HCT116 (cell line): Measurements from ENCODE around the gene CBLC. TPM values are rescaled to one million over a fixed set of nuclear protein-coding genes. Genes with fewer than 3 reads are reported as not detected.

Experiments used
- ATAC-seq: fragments of 200-7000 bp; cut with Tn5 transposase; 2 replicates; pipeline ENCODE4 v1.9.1; 2020; ENCODE audit warnings: mild to moderate bottlenecking, moderate library complexity
- BruUV-seq: library from RNA; stranded (reverse); fragments of 400-500 nt; replicated peaks from 2 replicates; lab custom pipeline; 2021; lab: Mats Ljungman, UMichigan
- CTCF ChIA-PET: fragments of 300-600 bp; sonication (Branson Sonifier 250); formaldehyde crosslinking; loops from one replicate; lab custom pipeline; 2021; ENCODE audit warnings: antibody characterized with exemption; lab: Charles Lee
- POLR2A ChIA-PET: fragments of 300-600, 350-600 bp; sonication (Branson Sonifier 250); formaldehyde crosslinking; loops from one replicate; lab custom pipeline; 2021; ENCODE audit warnings: antibody characterized with exemption; lab: Charles Lee
- RAD21 ChIA-PET, 2 experiments: fragments of 300-600 bp; sonication (Branson Sonifier 250); formaldehyde crosslinking; loops; one replicate each; lab custom pipeline; 2023; ENCODE audit warnings: low total read pairs in 2 of 2; ENCODE audit not compliant: uncharacterized antibody in 2 of 2, unreplicated experiment in 2 of 2, low non-redundant PET in 1 of 2; lab: Charles Lee
- DNase-seq: peaks from one replicate; pipeline ENCODE4 v3.0.0-alpha.2; 2010; ENCODE audit warnings: low read depth, low spot score
- H2AFZ ChIP-seq: fragments of 200-600 bp; shearing (Covaris generic), sonication (generic); 2 replicates; pipeline ENCODE4 v1.6.1; 2017; ENCODE audit warnings: low read depth, mixed run types, mixed read lengths, antibody characterized with exemption, low read length; ENCODE audit not compliant: poor library complexity, severe bottlenecking
- H3K27ac ChIP-seq: 2 replicates; pipeline ENCODE4 v1.5.1; 2012; ENCODE audit warnings: low read depth, low read length
- H3K27me3 ChIP-seq: fragments of 200-600 bp; sonication (generic); 2 replicates; pipeline ENCODE4 v1.6.1; 2016; ENCODE audit warnings: mixed run types, low read length, mixed read lengths; ENCODE audit not compliant: insufficient read depth
- H3K36me3 ChIP-seq, 2 experiments: fragments of 200-500 bp in 1 of 2; fragments of 200-600 bp in 1 of 2; sonication (Bioruptor generic) in 1 of 2; sonication (generic) in 1 of 2; 2 replicates each; pipeline versions ENCODE4 v1.5.1 to v1.6.1; 2014 to 2016; ENCODE audit warnings: low read length in 2 of 2, inconsistent platforms in 1 of 2, mixed read lengths in 1 of 2, mixed run types in 1 of 2; ENCODE audit not compliant: insufficient read depth in 2 of 2, control insufficient read depth in 1 of 2
- H3K4me1 ChIP-seq, 2 experiments: fragments of 200-600 bp in 1 of 2; sonication (generic) in 1 of 2; 2 replicates each; pipeline versions ENCODE4 v1.5.1 to v1.6.1; 2012 to 2017; ENCODE audit warnings: low read length in 2 of 2, inconsistent platforms in 1 of 2, mild to moderate bottlenecking in 1 of 2, mixed read lengths in 1 of 2, mixed run types in 1 of 2, moderate library complexity in 1 of 2; ENCODE audit not compliant: insufficient read depth in 2 of 2, control insufficient read depth in 1 of 2
- H3K4me2 ChIP-seq: fragments of 200-600 bp; sonication (generic); 2 replicates; pipeline ENCODE4 v1.6.1; 2017; ENCODE audit warnings: mixed run types, low read length, mixed read lengths
- H3K4me3 ChIP-seq, 2 experiments: fragments of 200-600 bp in 1 of 2; sonication (generic) in 1 of 2; replicated peaks in 1 of 2; 2 replicates each; pipeline ENCODE4 v1.5.1; 2011 to 2016; ENCODE audit warnings: low read length in 2 of 2, control low read depth in 1 of 2, low read depth in 1 of 2, mild to moderate bottlenecking in 1 of 2, mixed read lengths in 1 of 2, mixed run types in 1 of 2
- H3K79me2 ChIP-seq: fragments of 200-600 bp; sonication (generic); 2 replicates; pipeline ENCODE4 v1.6.1; 2017; ENCODE audit warnings: mild to moderate bottlenecking, mixed run types, low read length, moderate library complexity, mixed read lengths; ENCODE audit not compliant: insufficient read depth
- H3K9ac ChIP-seq: fragments of 200-600 bp; sonication (generic); 2 replicates; pipeline ENCODE4 v1.6.1; 2016; ENCODE audit warnings: low read length, mixed read lengths
- H3K9me2 ChIP-seq: fragments of 200-600 bp; sonication (generic), shearing (Covaris generic); 2 replicates; pipeline ENCODE4 v1.6.1; 2017; ENCODE audit warnings: mixed run types, mild to moderate bottlenecking, moderate library complexity; ENCODE audit not compliant: insufficient read depth
- H3K9me3 ChIP-seq, 2 experiments: fragments of 200-500 bp in 1 of 2; fragments of 200-600 bp in 1 of 2; sonication (Bioruptor generic) in 1 of 2; sonication (generic) in 1 of 2; 2 replicates each; pipeline ENCODE4 v1.6.1; 2014 to 2017; ENCODE audit warnings: low read length in 2 of 2, mixed read lengths in 2 of 2, inconsistent platforms in 1 of 2, low read depth in 1 of 2, mild to moderate bottlenecking in 1 of 2, mixed run types in 1 of 2, moderate library complexity in 1 of 2; ENCODE audit not compliant: control insufficient read depth in 1 of 2, insufficient read depth in 1 of 2
- H4K20me1 ChIP-seq: fragments of 200-600 bp; sonication (generic), shearing (Covaris generic); 2 replicates; pipeline ENCODE4 v1.6.1; 2017; ENCODE audit warnings: mixed run types, mild to moderate bottlenecking, moderate library complexity; ENCODE audit not compliant: insufficient read depth
- ELF1 ChIP-seq: IDR thresholded peaks from 2 replicates; pipeline ENCODE4 v1.6.1; 2012; ENCODE audit warnings: low read depth, borderline replicate concordance
- EZH2 ChIP-seq: fragments of 200-600 bp; sonication (generic); IDR thresholded peaks from 2 replicates; pipeline ENCODE4 v1.6.1; 2017; ENCODE audit warnings: antibody characterized with exemption, mixed run types
- JUND ChIP-seq: IDR thresholded peaks from 2 replicates; pipeline ENCODE4 v1.6.1; 2012
- REST ChIP-seq: IDR thresholded peaks from 2 replicates; pipeline ENCODE4 v1.6.1; 2012; ENCODE audit warnings: low read depth
- TCF7L2 ChIP-seq: IDR thresholded peaks from 2 replicates; pipeline ENCODE4 v1.7.0; 2011; ENCODE audit warnings: borderline replicate concordance, inconsistent platforms; ENCODE audit not compliant: insufficient read depth, insufficient read length; ENCODE audit errors: extremely low read depth
- intact Hi-C: fragments of 100-400 bp; cut with micrococcal nuclease; formaldehyde crosslinking; loops from 2 replicates; pipeline ENCODE4 v1.10.0; 2022
- total RNA-seq: library from RNA; stranded (reverse); gene quantifications from one replicate; pipeline ENCODE4 v1.2.1, GENCODE V29; 2021; ENCODE audit not compliant: unreplicated experiment

The CBLC gene
- total RNA-seq, 1 experiment from 2014 or later: 54.3 TPM

GRCh38 chr19:44788971-44789370, 11.3 kb downstream of the CBLC start:
- H3K4me2 ChIP-seq: no peak overlapping the region
- ATAC-seq (no peak), DNase-seq (no peak)
- no peaks in the 10 kb centered on the region for H3K27me3 ChIP-seq
- no peak for TF ChIP-seq ELF1
- TF ChIP-seq REST: no peak
- H3K9me3 ChIP-seq: no peaks in the 10 kb centered on the region
- H3K9ac ChIP-seq: no peak overlapping the region
- CTCF ChIA-PET: no interaction called here
- peaks cover 4% of the 10 kb centered on the region; the same call in 1 of the 2 replicates for H3K79me2 ChIP-seq
- BruUV-seq: no TSS peak
- H3K36me3 ChIP-seq: peaks cover 38 to 48% of the 10 kb centered on the region in 2 experiments
- H3K9me2 ChIP-seq: no peaks in the 10 kb centered on the region
- no peaks in the 10 kb centered on the region for H3K4me1 ChIP-seq
- RAD21 ChIA-PET: interaction anchor here in 1 of 2 experiments (0.6 kb wide), 1 partner anchor 27 kb away, joined by 5 read pairs; no protein-coding TSS in a partner anchor
- H2AFZ ChIP-seq: no peak overlapping the region
- POLR2A ChIA-PET: no interaction called here
- no peaks in the 10 kb centered on the region for H4K20me1 ChIP-seq
- H3K27ac ChIP-seq: no peak overlapping the region
- intact Hi-C loops: no loop called here
- no peak overlapping the region for H3K4me3 ChIP-seq

GRCh38 chr19:44789943-44790483, 12.3 kb downstream of the CBLC start:
- no peaks in the 10 kb centered on the region for H3K9me2 ChIP-seq
- no TSS peak for BruUV-seq
- intact Hi-C loops: no loop called here
- CTCF ChIA-PET: no interaction called here
- no peak for ATAC-seq
- DNase-seq: no peak
- H3K36me3 ChIP-seq: peaks cover 40 to 51% of the 10 kb centered on the region in 2 experiments
- H3K9me3 ChIP-seq: no peaks in the 10 kb centered on the region
- TF ChIP-seq TCF7L2 (no peak), EZH2 (no peak), ELF1 (no peak), JUND (no peak)
- TF ChIP-seq, all 23 proteins: peak for 0
- H3K27ac ChIP-seq: no peak overlapping the region
- H3K4me3 ChIP-seq: no peak overlapping the region
- H2AFZ ChIP-seq: no peak overlapping the region
- ChIA-PET RAD21 (no interaction called here), POLR2A (no interaction called here)
- no peaks in the 10 kb centered on the region for H4K20me1 ChIP-seq
- no peaks in the 10 kb centered on the region for H3K4me1 ChIP-seq
- no peaks in the 10 kb centered on the region for H3K27me3 ChIP-seq
- H3K79me2 ChIP-seq: peaks cover 4% of the 10 kb centered on the region; the same call in 1 of the 2 replicates
- H3K9ac ChIP-seq: no peak overlapping the region
- no peak overlapping the region for H3K4me2 ChIP-seq
